ENCODE results near the gene ARFRP1.

DNA sequence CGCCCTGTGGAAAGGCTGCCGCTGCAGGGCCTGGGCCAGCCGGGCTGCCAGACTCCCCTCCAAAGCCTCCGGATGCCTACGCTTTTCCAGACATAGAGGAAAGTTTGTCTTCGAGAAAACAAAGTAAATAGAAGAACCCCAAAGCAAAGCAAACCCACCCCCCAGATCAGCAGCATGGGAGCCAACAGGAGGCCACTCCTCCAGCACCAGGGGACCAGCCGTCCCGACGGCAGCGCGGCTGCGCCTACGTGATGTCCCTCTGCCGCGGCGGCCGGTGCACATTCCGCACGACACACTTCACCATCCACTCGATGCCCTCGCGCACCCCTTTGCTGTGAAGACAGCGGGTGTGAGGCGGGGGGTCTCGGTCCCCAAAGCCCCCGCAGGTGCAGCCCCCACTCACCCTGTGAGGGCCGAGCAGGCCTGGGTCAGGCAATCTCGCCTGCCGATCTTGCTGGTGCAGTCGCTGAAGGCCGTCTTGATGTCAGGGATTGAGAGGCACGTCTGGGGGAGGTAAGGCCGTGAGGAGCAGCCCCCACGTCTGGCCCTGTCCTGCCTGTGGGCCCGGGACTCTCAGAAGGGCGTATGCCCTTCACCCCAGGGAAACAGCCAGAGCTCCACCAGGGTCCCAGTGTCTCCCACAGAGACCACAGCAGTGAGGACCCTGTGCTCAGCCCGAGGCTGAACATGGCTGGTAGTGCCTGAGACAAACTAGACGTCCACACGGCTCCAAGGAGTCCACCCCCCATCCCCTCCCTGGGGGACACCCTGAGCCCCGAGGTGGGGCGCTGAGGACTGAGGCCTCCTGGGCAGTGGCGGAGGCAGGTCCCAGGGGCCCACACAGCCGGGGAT, 7.4 kb downstream of the ARFRP1 start:
- TF ChIP-seq CTCF (IDR thresholded peaks at IDR 0.05) (no peak), POLR2A (IDR thresholded peaks at IDR 0.05) (no peak)
